Stimulated activated CD8-positive, alpha-beta memory T cell treated with anti-CD3 and anti-CD28 coated beads, Interleukin-7, amount 100 ng/mL, for 1 hour (primary cell): ENCODE results near the gene COPA.

Experiments
- DNase-seq, 2 donors: peaks; one replicate each; pipeline ENCODE4 v3.0.0-alpha.2; 2020; ENCODE audit warnings: low read depth in 2 of 2

Gene COPA

DNA sequence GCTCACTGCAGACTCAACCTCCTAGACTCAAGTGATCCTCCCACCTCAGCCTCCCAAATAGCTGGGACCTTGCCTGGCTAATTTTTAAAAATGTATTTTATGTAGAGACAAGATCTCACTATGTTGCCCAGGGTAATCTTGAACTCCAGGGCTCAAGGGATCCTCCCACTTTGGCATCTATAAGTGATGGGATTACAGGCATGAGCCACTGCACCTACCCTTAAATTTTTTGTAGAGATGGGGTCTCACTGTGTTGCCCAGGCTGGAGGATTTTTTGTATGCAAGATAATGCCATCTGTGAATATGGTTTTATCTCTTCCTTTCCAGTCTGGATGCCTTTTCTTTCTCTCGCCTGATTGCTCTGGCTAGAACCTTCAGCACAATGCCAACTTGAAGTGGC lies 72.0 kb downstream of the COPA start:
- no peak for DNase-seq

DNA sequence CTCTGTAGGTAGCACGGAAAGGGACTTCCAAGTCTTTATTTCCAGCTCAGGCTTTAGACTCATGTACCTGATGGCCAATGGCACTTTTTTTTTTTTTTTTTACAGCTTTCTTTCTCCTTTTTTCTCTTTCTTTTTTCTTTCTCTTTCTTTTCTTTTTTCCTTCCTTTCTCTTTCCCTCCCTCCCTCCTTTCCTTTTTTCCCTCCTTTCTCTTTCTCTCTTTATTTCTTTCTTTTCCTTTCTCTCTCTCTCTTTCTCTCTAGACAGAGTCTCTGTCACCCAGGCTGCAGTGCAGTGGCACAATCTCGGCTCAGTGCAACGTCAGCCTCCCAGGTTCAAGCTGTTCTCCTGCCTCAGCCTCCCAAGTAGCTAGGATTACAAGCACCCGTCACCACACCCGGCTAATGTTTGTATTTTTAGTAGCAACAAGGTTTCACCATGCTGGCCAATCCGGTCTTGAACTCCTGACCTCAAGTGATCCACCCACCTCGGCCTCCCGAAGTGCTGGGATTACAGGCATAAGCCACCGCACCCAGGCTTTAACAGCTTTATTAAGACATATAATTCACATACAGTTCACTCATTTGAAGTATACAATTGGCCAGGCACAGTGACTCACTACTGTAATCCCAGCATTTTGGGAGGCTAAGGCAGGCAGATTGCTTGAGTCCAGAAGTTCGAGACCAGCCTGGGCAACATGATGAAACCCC lies 75.6 kb downstream of the COPA start:
- DNase-seq: no peak

- DNase-seq: no peak
Observed at GRCh38 chr1:160264795-160265307, 78.2 kb downstream of the COPA start.

DNA sequence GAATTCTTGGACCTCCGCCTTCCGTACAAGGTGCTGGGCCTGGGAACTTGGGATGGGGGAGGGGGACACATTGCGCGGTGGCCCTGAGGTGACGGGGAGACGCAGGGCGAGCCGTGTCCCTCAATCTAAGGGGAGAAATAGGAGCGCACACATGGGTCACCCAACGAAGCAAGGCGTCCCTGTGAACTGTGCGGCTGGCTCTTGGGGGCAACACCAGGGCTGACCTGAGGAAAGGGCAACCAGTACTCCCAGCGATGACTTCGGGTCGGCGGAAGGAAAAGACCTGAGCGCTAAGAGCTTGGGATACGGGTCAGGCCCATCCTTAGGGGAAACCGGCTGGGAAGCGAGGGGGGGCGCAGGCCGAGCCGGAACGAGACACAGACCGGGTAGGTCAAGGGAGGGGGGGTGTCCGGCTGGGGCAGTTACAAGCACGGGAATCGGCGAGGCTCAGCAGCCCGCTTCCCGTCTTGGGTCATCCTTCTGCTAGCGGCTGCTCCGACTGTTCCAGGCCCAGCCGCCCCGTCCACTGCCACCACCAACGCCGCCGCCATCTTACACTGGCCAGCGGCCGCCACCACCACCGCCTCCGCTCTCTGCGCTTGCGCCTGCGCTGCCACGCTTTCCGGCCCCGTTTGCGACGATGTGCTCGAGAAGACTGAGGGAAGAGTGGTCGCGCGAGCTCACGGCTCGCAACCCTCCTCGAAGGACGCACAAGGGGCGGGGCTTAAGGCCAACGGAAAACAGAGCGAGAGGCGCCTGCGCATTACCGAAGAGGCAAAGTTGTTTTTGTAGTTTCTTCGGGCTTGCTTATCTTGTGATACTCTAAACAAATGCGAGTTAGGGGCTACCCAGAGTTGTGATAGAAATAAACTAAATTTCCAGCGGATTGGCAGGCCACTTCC lies 80.9 kb downstream of the COPA start, which contains the start of gene DCAF8:
Gene DCAF8, minus strand, starts transcription at position 657 of the 902 bp plus-strand sequence. CDS start 18,541 bp downstream, outside the sequence.
- peak; percentile 92 to 96 for DNase-seq

GRCh38 chr1:160261556-160261892 lies 81.5 kb downstream of the COPA start:
- DNase-seq: peak; percentile 21 to 35

DNA sequence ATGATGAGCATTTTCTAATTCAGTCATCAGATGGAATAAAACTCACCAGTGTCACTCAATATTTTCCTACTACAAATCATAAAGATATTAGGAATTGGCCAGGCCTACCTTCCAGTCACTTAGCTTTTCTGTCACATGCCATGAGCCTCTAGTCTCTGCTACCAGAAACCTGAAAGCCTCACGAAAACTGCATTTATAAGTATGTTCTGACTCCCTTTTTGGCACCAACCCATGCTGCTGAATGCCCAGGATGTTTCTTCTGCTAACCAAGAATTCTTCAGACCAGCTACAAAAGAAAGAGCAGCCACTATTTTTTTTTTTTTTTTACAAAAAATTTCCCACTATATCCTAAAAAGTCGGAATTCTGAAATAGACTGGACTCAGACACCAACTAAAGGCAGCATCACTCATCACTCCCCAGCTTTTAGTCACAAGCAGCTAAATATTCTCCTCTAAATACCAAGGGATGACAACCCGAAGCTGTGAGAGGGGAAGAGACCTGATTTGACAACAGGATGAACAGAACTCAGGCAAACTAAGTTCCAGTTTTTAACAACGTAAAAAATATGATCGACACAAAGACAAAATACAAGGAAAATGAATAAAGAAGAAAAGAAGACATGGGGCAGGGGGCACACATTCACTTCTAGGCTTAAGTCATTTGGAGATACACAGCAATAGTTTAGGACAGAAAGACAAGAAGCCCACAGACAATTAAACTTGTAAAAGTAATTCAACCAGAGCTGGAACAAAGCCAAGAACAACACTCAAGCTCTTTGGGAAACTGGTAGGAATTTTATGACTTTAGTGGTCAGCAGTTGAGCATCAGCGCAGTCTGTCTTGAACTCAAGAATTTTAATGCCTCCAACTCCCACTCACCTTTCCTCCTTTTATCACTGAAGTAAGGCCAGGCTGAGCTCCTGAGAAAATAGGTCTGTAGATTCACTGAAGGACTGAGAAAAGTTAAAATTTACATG lies 82.4 kb downstream of the COPA start:
- no peak for DNase-seq

- DNase-seq: no peak
Observed at GRCh38 chr1:160258177-160258798, 84.8 kb downstream of the COPA start.

GRCh38 chr1:160257411-160258015 lies 85.5 kb downstream of the COPA start:
- no peak for DNase-seq

DNA sequence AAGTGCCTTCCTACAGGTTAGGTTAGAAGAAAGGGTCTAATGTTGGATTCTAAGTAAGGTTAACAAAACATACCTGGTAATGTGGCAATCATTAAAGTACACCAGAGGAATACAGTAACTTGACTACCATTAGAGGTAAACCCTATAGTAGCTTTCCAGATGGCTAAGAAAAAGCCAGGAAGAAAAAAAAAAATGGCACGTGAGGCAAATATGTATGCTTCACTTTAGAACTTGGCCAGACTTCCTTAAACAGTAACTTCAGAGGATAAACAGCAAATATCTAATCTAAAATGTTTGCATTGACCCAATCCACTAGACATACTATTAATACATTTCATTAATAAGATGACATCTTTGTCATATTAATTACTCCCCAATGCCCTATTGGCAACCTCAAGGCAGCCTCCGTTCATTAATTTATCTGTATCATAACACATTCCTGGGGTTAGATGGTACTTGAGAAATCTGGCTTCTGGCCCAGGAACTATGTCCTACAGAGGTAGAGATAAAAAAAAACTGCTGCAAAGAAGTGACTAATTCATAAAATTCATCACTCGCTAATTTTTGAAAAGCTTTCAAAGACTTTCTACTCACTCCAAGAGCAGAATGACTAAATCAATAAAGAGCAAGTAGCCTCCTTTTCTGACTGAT lies 86.5 kb downstream of the COPA start:
- no peak for DNase-seq

DNA sequence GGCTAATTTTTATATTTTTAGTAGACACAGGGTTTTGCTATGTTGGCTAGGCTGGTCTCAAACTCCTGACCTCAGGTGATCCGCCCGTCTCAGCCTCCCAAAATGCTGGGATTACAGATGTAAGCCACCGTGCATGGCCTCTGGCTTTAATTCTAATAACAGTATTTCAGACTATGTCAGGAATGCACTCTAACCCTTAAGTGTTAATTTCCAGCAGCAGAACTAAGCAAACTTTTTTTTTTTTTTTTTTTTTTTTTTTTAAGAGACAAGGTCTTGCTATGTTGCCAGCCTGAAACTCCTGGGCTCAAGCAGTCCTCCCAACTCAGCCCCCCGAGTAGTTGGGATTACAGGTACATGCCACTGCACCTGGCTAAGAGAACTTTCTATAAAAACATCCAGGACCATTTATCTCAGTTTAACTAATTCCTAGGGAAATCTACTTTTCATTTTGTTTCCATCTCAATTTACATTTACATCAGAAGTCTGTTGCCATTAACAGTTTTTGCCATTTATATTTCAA lies 87.2 kb downstream of the COPA start:
- DNase-seq: no peak

GRCh38 chr1:160251687-160252526 lies 91.1 kb downstream of the COPA start:
- DNase-seq: peak in 1 of 2 donors; percentile 5

DNA sequence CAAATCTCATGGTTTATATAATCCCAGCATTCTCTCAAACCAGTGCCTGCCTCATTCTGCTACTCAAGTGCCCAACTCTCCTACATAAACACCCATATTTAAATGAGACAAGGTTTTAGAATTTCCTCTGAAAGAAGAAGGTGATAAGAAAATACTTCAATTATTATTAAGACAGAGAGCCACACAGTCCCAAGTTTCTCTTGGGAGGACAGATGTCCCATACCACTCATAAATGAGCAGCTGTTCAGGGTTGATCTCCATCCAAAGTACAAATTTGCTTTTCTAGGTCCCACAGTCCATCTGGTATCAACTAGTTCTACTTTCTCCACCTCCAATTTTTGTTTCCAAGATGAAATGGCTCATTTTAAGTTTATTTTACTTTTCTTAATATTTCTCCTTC lies 92.0 kb downstream of the COPA start:
- DNase-seq: no peak

DNA sequence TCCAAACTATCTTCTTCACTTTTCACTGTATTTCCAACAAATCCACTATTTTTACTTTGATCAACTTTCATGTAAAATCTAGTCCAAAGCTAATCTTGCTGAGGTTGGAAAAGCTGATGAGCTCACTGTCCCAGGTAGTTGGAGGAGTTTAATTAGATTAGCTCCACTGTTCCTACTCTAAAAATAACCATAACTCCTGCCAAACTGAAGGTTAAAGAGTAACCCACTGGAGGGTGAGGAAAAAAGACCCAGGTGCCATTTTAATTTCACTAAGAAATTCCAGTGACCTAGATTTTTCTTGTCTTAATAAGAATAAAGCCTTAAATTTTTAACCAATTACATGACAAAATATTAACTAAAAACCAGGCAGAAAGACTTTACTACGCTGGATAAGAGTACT lies 96.0 kb downstream of the COPA start:
- DNase-seq: no peak

DNA sequence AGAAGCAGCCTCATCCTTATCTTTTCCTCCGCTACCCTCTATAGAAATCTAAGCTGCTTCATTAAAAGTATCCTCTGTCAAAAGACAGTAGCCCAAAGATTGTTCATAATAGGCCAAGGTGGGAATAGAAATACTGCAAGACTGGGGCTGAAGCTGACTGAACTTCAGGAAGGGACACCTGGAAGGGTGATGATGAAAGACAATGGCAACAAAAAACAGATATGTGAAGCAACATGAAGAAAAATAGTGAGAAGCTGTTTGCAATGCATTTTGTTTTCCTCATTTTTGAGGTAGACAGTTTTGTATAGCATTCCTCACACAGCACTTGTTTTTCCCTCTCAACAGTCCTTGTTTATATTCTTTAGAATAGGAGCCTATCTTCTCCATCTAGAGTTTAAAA lies 97.6 kb downstream of the COPA start:
- DNase-seq: no peak

GRCh38 chr1:160244209-160244608 lies 98.8 kb downstream of the COPA start:
- DNase-seq: no peak

DNA sequence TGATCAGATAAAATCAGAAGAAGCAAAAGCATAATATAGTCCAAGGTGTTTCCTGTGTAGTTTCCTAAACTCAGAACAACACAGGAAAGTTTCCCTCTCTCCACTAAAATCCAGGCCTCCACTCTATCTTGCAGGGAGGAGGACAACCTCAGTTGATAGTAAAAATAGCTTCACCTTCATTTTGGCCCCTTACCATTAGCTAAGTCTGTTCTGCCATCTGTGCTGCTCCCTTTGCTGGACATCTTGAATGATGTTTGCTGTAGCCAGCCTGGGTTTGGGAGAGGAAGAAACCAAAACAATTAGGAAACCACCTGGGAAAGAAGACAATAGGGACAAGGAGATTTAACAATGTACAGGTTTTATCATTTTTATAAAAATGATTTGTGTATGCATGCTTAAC lies 99.3 kb downstream of the COPA start:
- no peak for DNase-seq

- DNase-seq: no peak
Observed at GRCh38 chr1:160239582-160240299, 103.3 kb downstream of the COPA start.
